ENCODE measurements around the gene IL10RB.

Gene IL10RB

DNA sequence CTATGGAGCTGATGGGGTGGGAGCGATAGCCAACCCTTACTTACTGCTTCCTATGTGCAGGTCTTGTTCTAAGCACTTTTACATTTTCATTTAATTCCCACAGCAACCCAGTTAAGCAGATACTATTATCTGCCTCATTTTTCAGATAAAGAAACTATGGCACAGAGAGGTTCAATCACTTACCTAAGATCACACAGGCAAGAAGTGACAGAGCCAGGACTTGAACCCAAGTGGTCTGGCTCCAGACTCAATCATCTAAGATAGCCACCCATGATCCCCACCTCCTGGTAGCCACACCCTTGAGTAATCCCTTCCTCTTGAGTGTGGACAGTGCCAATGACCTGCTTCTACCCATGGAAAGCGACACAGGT is 35.5 kb downstream of the IL10RB start:
- H3K27me3 ChIP-seq (ENCODE audit: control insufficient read depth, insufficient read depth, low read length) = no peaks in the 10 kb centered on the region

DNA sequence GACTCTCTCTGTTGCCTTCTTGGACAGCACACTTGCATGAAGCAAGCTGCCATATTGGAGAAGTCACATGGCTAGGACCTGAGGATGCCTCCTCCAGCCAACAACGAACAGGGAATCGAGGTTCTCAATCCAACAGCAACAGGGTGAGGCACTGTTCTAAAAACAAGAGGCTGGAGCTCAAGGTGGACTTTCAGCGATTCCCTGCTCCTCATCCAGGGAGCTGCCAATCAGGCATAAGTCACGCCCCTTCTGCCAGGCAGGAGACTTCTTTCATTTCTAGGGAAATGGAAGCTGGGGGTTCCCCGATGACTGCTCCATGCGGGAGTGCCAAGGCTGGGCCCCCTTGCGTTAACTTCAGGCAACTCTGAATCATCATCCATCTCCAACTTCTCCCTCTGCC is 35.9 kb downstream of the IL10RB start:
- Histone ChIP-seq H3K4me3 (ENCODE audit: low read depth, low read length) (no peak overlapping the region), H3K9me3 (ENCODE audit: control insufficient read depth, insufficient read depth, low read depth, low read length) (no peaks in the 10 kb centered on the region), H3K27ac (ENCODE audit: low read depth, low read length) (no peak overlapping the region), H3K9ac (ENCODE audit: low read length) (no peak overlapping the region), H3K36me3 (ENCODE audit: control insufficient read depth, insufficient read depth, low read length) (no peaks in the 10 kb centered on the region), H3K27me3 (ENCODE audit: control insufficient read depth, insufficient read depth, low read length) (no peaks in the 10 kb centered on the region), H3K4me1 (ENCODE audit: control insufficient read depth, insufficient read depth, low read length) (0 out of 2 replicates have a peak, but pooled peaks cover 5% of the 10 kb centered on the region)

More for the DNA sequence above, 35.5 kb downstream of the IL10RB start:
- Histone ChIP-seq H3K27ac (ENCODE audit: low read depth, low read length) (no peak overlapping the region), H3K36me3 (ENCODE audit: control insufficient read depth, insufficient read depth, low read length) (no peaks in the 10 kb centered on the region), H3K9me3 (ENCODE audit: control insufficient read depth, insufficient read depth, low read depth, low read length) (no peaks in the 10 kb centered on the region), H3K9ac (ENCODE audit: low read length) (no peak overlapping the region), H3K4me3 (ENCODE audit: low read depth, low read length) (no peak overlapping the region), H3K4me1 (ENCODE audit: control insufficient read depth, insufficient read depth, low read length) (0 out of 2 replicates have a peak, but pooled peaks cover 5% of the 10 kb centered on the region)

- Histone ChIP-seq H3K27ac (ENCODE audit: low read depth, low read length) (no peak overlapping the region), H3K9me3 (ENCODE audit: control insufficient read depth, insufficient read depth, low read depth, low read length) (no peaks in the 10 kb centered on the region), H3K4me1 (ENCODE audit: control insufficient read depth, insufficient read depth, low read length) (0 out of 2 replicates have a peak, but pooled peaks cover 5% of the 10 kb centered on the region), H3K36me3 (ENCODE audit: control insufficient read depth, insufficient read depth, low read length) (no peaks in the 10 kb centered on the region), H3K9ac (ENCODE audit: low read length) (no peak overlapping the region), H3K4me3 (ENCODE audit: low read depth, low read length) (no peak overlapping the region), H3K27me3 (ENCODE audit: control insufficient read depth, insufficient read depth, low read length) (no peaks in the 10 kb centered on the region)
Measured at GRCh38 chr21:33302796-33303195, 36.6 kb downstream of the IL10RB start.

GRCh38 chr21:33305344-33305671 is 39.1 kb downstream of the IL10RB start:
- no peaks in the 10 kb centered on the region for H3K4me1 ChIP-seq (ENCODE audit: control insufficient read depth, insufficient read depth, low read length)

GRCh38 chr21:33305938-33306337 is 39.8 kb downstream of the IL10RB start:
- Histone ChIP-seq H3K36me3 (ENCODE audit: control insufficient read depth, insufficient read depth, low read length) (no peaks in the 10 kb centered on the region), H3K4me3 (ENCODE audit: low read depth, low read length) (no peak overlapping the region), H3K27me3 (ENCODE audit: control insufficient read depth, insufficient read depth, low read length) (no peaks in the 10 kb centered on the region), H3K9me3 (ENCODE audit: control insufficient read depth, insufficient read depth, low read depth, low read length) (no peaks in the 10 kb centered on the region), H3K9ac (ENCODE audit: low read length) (no peak overlapping the region), H3K4me1 (ENCODE audit: control insufficient read depth, insufficient read depth, low read length) (no peaks in the 10 kb centered on the region), H3K27ac (ENCODE audit: low read depth, low read length) (no peak overlapping the region)

More at GRCh38 chr21:33305344-33305671, 39.1 kb downstream of the IL10RB start:
- Histone ChIP-seq H3K27me3 (ENCODE audit: control insufficient read depth, insufficient read depth, low read length) (no peaks in the 10 kb centered on the region), H3K9me3 (ENCODE audit: control insufficient read depth, insufficient read depth, low read depth, low read length) (no peaks in the 10 kb centered on the region), H3K4me3 (ENCODE audit: low read depth, low read length) (no peak overlapping the region), H3K36me3 (ENCODE audit: control insufficient read depth, insufficient read depth, low read length) (no peaks in the 10 kb centered on the region), H3K27ac (ENCODE audit: low read depth, low read length) (no peak overlapping the region), H3K9ac (ENCODE audit: low read length) (no peak overlapping the region)

GRCh38 chr21:33308586-33309490 is 42.7 kb downstream of the IL10RB start:
- H3K27ac ChIP-seq (ENCODE audit: low read depth, low read length) = no peak overlapping the region

DNA sequence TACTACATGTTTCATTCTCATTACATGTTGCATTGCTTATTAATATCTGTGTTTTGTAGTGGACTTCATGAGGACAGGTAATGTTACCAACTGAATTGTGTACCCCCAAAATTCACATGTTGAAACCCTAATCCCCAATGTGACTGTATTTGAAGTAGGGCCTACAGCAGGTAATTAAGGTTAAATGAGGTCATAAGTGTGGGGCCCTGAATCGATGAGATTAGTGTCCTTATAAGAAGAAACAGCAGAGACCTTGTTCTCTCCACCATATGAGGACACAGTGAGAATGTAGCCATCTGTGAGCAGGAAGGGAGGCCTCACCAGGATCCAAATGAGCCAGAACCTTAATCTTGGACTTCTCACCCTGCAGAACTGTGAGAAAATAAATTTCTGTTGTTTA is 43.6 kb downstream of the IL10RB start:
- H3K27ac ChIP-seq (ENCODE audit: low read depth, low read length) = no peak overlapping the region
- no peaks in the 10 kb centered on the region for H3K4me1 ChIP-seq (ENCODE audit: control insufficient read depth, insufficient read depth, low read length)
- no peaks in the 10 kb centered on the region; the same call in 1 of the 2 replicates for H3K27me3 ChIP-seq (ENCODE audit: control insufficient read depth, insufficient read depth, low read length)
- no peak overlapping the region for H3K9ac ChIP-seq (ENCODE audit: low read length)
- H3K9me3 ChIP-seq (ENCODE audit: control insufficient read depth, insufficient read depth, low read depth, low read length) = no peaks in the 10 kb centered on the region
- no peaks in the 10 kb centered on the region for H3K36me3 ChIP-seq (ENCODE audit: control insufficient read depth, insufficient read depth, low read length)
- no peak overlapping the region for H3K4me3 ChIP-seq (ENCODE audit: low read depth, low read length)

More at GRCh38 chr21:33308586-33309490, 42.7 kb downstream of the IL10RB start:
- Histone ChIP-seq H3K4me1 (ENCODE audit: control insufficient read depth, insufficient read depth, low read length) (no peaks in the 10 kb centered on the region), H3K9ac (ENCODE audit: low read length) (no peak overlapping the region), H3K4me3 (ENCODE audit: low read depth, low read length) (no peak overlapping the region), H3K36me3 (ENCODE audit: control insufficient read depth, insufficient read depth, low read length) (no peaks in the 10 kb centered on the region), H3K9me3 (ENCODE audit: control insufficient read depth, insufficient read depth, low read depth, low read length) (no peaks in the 10 kb centered on the region), H3K27me3 (ENCODE audit: control insufficient read depth, insufficient read depth, low read length) (no peaks in the 10 kb centered on the region)

DNA sequence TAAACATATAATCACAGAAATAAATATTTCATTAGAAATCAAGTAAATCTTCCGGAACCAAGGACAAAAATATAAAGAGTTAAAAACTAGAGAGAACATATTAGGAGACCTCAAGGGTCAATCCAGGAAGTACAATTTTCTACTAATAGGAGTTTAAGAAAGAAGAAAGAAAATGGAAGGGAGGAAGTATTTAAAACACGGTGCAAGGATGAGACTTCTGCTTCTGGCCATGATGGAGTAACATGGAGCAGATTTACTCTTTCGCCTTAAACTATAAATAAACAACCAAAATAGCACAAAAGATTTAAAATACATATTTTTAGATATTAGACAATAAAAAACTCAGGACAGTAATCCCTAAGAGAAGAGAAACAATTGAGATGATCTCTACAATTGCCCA is 46.0 kb downstream of the IL10RB start:
- Histone ChIP-seq H3K36me3 (ENCODE audit: control insufficient read depth, insufficient read depth, low read length) (no peaks in the 10 kb centered on the region), H3K27me3 (ENCODE audit: control insufficient read depth, insufficient read depth, low read length) (no peaks in the 10 kb centered on the region; the same call in 1 of the 2 replicates), H3K9me3 (ENCODE audit: control insufficient read depth, insufficient read depth, low read depth, low read length) (no peaks in the 10 kb centered on the region), H3K27ac (ENCODE audit: low read depth, low read length) (no peak overlapping the region), H3K4me1 (ENCODE audit: control insufficient read depth, insufficient read depth, low read length) (no peaks in the 10 kb centered on the region), H3K4me3 (ENCODE audit: low read depth, low read length) (no peak overlapping the region), H3K9ac (ENCODE audit: low read length) (no peak overlapping the region)

GRCh38 chr21:33313183-33313582 is 47.0 kb downstream of the IL10RB start:
- Histone ChIP-seq H3K36me3 (ENCODE audit: control insufficient read depth, insufficient read depth, low read length) (no peaks in the 10 kb centered on the region), H3K4me3 (ENCODE audit: low read depth, low read length) (no peak overlapping the region), H3K9me3 (ENCODE audit: control insufficient read depth, insufficient read depth, low read depth, low read length) (no peaks in the 10 kb centered on the region), H3K4me1 (ENCODE audit: control insufficient read depth, insufficient read depth, low read length) (no peaks in the 10 kb centered on the region), H3K9ac (ENCODE audit: low read length) (no peak overlapping the region), H3K27me3 (ENCODE audit: control insufficient read depth, insufficient read depth, low read length) (no peaks in the 10 kb centered on the region; the same call in 1 of the 2 replicates), H3K27ac (ENCODE audit: low read depth, low read length) (no peak overlapping the region)

- Histone ChIP-seq H3K27me3 (ENCODE audit: control insufficient read depth, insufficient read depth, low read length) (no peaks in the 10 kb centered on the region; the same call in 1 of the 2 replicates), H3K27ac (ENCODE audit: low read depth, low read length) (no peak overlapping the region), H3K36me3 (ENCODE audit: control insufficient read depth, insufficient read depth, low read length) (no peaks in the 10 kb centered on the region), H3K4me1 (ENCODE audit: control insufficient read depth, insufficient read depth, low read length) (no peaks in the 10 kb centered on the region), H3K9me3 (ENCODE audit: control insufficient read depth, insufficient read depth, low read depth, low read length) (no peaks in the 10 kb centered on the region), H3K9ac (ENCODE audit: low read length) (no peak overlapping the region), H3K4me3 (ENCODE audit: low read depth, low read length) (no peak overlapping the region)
Measured at GRCh38 chr21:33313611-33314010, 47.4 kb downstream of the IL10RB start.

DNA sequence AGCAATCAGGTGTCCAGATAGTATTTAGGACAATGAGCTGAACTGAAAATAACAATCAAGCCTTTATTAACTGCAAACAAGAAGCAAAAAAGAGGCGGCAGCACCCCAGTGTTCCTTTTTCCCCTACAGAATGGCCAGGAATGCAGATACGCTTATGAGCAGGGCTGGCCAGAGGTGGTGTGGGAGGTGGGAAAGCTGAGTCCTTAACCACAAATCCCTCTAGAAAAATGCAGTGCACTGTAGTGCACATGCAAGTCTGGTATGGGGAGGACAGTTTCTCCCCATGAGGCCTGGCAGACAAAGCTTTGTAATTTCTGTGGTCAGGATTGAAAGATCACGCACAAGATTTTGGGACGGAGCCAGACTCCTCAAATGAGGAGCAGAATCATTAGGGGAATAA is 47.9 kb downstream of the IL10RB start:
- Histone ChIP-seq H3K4me3 (ENCODE audit: low read depth, low read length) (no peak overlapping the region), H3K9ac (ENCODE audit: low read length) (no peak overlapping the region), H3K36me3 (ENCODE audit: control insufficient read depth, insufficient read depth, low read length) (no peaks in the 10 kb centered on the region), H3K27ac (ENCODE audit: low read depth, low read length) (no peak overlapping the region), H3K27me3 (ENCODE audit: control insufficient read depth, insufficient read depth, low read length) (no peaks in the 10 kb centered on the region; the same call in 1 of the 2 replicates), H3K4me1 (ENCODE audit: control insufficient read depth, insufficient read depth, low read length) (no peaks in the 10 kb centered on the region), H3K9me3 (ENCODE audit: control insufficient read depth, insufficient read depth, low read depth, low read length) (no peaks in the 10 kb centered on the region)

All from HUES6 (cell line).